Fibroblast of mammary gland (primary cell): Measurements from ENCODE around the gene TPPP3.

ENCODE experiments used
- DNase-seq: peaks from one replicate; pipeline ENCODE4 v3.0.0-alpha.2; 2010; ENCODE audit warnings: low read depth
- H3K4me3 ChIP-seq: 2 replicates; pipeline ENCODE4 v1.5.1; 2011; ENCODE audit warnings: low read depth, mild to moderate bottlenecking, low read length, moderate library complexity; ENCODE audit not compliant: control insufficient read depth
- TF ChIP-seq, protein P1 (sequence below): conservative IDR thresholded peaks from 2 replicates; pipeline ENCODE4 v1.5.1; 2011; ENCODE audit warnings: low read depth, low read length, inconsistent platforms; ENCODE audit not compliant: control insufficient read depth, insufficient read depth

TPPP3 gene

DNA sequence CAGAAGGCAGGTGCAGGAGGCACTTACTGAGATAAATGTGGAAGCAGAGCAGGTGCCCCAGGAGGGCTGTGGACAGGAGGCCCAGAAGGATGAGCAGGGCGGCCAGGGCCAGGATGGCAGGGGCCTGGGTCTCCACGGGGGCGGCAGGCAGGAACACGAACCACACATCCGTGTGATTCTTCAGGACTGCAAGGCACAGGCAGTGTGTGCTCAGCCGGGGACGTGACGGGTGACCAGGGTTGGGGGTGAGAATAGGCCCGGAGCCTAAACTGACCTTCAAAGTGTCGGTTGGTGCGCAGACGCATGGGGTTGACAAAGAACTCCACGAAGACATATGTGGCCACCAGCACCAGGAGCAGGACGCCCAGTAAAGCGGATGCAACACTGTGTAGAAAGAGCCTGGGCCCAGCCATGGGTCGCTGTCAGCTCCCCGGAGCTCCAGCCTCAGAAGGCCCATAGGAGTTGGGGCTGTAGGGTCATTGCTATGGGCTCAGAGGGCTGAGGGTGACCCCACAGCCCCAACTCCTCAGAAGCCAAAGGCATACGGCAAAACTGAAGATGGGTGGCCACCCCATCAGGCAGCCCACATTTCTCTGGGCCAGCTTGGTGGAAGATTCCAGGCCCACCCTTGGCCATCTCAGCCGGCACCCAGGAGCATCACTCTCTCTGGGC lies 5.4 kb upstream of the TPPP3 start:
- TF ChIP-seq, protein P1, sequence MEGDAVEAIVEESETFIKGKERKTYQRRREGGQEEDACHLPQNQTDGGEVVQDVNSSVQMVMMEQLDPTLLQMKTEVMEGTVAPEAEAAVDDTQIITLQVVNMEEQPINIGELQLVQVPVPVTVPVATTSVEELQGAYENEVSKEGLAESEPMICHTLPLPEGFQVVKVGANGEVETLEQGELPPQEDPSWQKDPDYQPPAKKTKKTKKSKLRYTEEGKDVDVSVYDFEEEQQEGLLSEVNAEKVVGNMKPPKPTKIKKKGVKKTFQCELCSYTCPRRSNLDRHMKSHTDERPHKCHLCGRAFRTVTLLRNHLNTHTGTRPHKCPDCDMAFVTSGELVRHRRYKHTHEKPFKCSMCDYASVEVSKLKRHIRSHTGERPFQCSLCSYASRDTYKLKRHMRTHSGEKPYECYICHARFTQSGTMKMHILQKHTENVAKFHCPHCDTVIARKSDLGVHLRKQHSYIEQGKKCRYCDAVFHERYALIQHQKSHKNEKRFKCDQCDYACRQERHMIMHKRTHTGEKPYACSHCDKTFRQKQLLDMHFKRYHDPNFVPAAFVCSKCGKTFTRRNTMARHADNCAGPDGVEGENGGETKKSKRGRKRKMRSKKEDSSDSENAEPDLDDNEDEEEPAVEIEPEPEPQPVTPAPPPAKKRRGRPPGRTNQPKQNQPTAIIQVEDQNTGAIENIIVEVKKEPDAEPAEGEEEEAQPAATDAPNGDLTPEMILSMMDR: no peak
- DNase-seq: no peak
- no peak overlapping the region for H3K4me3 ChIP-seq

DNA sequence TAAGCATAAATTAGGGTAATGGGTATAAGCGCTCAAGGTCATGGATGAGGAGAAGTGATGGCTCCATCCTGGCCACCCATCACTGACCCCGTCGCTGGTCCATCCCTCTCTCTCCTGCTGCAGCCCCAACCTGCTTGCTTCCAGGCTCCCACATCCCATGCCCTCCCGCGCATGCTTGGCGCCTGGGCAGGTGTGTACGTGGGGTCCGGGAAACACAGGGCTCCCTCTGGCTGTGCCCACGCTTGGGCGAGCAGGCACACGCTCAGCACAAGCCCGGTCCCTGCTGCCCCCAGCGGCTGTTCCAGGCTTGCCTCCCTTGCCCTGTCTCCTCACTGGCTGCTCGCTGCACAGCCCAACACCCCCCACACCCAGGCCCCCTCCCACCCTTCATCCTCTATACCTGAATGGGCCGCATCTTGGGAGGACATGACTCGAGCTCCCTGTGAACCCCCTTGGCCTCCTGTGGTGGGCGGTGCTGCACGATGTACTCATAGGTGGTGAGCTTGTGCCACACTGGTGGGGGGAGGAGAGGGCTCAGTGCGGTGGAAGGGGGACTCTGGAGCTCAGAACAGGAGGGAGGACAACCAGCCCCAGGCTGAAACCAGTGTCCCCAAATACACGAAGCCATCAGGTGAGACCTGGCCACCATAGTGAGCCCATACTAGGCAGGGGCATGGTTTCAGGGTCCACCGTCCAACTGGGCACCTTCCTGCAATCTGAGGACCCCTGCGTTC lies 4.7 kb upstream of the TPPP3 start:
- TF ChIP-seq, protein P1: no peak
- no peak overlapping the region for H3K4me3 ChIP-seq
- no peak for DNase-seq

DNA sequence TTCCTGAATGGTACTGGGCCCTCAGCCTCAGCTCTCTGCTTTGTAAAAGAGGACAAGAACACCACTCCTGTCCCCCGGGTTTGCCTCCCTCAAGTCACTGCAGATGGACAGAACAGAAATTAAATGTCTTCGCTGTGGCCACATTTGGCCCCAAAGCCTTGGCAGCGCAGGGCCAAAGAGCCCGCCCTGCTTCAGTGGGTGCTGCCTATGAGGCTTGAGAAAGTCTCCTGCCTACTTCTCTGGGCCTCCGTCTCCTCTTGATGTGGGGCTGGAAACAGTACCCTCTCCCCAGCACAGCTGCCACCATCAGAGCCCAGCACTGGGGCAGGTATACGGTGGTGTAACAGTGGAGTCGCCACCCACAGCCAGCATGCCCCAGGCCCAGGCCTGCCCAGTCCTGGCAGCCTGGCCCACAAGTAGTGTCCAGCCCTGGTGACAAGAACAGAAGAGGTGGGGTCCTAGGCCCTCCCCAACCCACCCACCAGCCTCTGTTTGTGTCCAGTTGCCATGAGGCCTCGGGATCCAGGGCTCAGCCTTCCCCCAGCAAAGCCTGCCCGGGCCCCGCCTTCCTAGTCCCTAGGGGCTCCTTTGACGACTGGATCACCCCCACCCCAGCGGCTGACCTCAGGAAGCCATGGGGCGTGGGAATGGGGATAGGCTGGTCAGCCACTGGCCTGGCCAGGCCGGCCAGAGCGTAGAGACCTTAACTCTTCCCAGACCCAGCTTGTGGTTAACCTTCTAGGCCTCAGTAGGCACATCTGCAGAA lies 3.9 kb upstream of the TPPP3 start:
- H3K4me3 ChIP-seq: no peak overlapping the region
- peak; percentile 42 for DNase-seq
- TF ChIP-seq, protein P1: no peak

DNA sequence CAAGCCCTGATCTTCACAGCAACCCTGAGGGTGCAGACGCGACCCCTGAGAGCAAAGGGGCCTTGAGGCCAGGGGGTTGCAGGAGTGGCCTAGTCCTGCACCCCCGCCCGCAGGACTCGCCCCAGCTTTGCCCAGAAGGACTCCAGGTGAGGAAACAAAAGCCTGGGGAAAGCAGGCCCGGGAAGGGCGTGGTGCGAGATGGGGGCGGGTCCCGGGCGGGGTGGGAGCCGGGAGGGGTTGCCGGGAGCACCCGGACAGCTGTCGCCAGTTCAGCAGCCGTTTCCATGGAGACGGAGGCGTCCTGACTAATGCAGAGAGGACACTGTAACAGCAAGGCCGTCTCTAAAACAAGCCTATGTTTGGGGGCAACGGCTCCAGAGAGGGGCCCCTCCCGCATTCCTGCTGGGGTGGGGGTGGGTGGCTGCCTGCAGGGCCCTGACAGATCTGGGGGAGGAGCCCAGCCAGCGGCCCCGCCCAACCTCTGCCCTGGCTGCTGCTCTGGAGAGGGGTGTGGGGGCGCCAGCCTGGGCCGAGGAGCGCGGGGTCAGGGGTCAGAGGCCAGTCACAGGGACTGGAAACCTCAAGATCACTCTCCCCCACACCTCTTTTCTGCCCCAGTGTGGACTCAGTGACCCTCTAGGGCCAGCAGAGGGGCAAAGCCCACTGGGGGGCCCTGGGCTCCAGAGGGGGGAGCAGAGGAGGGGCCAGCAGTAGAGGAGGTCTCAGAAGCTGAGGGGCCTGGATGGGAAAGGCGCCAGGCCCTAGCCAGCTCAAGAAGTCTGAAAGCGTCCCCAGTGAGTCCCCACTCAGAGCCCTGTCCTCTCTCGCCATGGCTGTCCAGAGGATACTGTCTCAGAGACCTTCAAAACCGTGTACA lies 3.1 kb upstream of the TPPP3 start:
- DNase-seq: peak; percentile 69
- H3K4me3 ChIP-seq: no peak overlapping the region

DNA sequence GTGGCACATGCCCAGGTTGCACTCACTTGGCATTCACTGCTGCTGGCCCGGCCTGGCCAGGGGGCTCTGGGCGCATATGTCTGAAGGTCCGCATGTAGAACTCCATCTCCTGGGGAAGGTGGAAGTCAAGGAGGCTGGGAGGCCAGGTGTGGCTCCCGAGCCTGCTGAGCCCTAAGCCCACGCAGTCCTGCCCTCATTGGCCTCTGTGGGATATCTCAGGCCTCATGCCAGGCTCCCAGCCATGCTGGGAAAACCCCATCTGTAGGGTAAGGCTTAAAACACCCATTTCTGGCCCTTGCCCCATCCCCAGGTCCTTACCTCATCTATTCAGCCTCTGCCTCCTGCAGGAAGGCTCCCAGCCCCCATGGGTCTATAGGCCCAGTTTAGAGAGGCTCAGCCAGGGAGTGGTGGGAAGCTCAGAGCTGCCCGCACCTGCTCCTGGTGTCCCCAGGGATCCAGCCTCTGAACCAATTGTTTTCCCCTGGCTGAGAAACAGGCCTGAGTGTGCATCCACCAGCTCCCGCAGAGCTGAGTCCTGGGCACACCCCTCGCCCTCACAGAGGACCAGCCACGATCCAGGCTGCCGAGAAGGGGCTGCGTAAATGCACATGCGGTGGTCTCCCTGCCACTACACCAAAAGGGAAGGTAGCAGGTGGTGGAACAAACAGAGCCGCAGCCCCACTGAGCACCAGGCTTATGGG lies 2.3 kb upstream of the TPPP3 start:
- DNase-seq: no peak
- TF ChIP-seq, protein P1: no peak
- no peak overlapping the region for H3K4me3 ChIP-seq

More for the DNA sequence above, 3.1 kb upstream of the TPPP3 start:
- TF ChIP-seq, protein P1: no peak
